ENCODE data around the gene HIBADH.
"Not testable (repeated sequence)": the region's sequence is repeated elsewhere in the genome, so short reads cannot be mapped to it uniquely, and the experiment has no call there.

HIBADH gene

DNA sequence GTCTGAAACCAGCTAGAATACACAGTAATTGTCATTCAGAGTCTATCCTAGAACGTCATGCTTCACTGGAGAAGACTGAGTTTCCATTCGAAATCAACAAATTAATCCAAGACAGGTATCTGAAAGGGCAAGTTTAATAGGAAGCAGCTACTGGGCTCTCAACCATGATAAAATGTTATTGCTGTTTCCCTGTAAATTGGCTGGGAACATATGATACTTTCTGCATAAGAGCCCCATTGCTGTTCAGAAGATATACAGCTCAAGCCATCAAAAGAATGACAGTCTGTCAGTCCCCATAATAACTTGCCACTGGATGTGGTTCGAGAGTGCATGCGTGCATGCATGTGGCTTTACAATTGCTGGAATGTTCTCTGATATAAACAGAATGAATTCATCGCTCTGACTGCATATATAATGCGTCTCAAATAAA, 129.0 kb downstream of the HIBADH start:
- no peak for DNase-seq

DNA sequence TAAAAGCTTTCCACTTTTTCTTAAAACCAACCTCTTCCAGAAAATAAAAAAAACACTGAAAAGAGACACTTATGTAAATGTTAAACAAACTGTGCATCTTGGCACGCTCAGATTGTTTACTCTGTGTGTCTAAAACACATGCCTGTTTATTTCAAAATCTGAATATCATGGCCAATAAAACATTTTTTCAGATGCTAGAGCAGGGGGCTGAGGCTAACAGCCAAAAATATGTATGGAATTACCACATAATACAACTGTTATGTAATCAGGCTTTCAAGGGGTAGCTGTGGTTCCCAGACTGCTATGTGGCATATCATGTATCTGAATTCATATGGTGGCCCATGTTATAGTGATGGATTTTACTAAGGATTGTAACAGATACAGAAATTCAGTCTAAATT, 130.4 kb downstream of the HIBADH start:
- no peak for DNase-seq

DNA sequence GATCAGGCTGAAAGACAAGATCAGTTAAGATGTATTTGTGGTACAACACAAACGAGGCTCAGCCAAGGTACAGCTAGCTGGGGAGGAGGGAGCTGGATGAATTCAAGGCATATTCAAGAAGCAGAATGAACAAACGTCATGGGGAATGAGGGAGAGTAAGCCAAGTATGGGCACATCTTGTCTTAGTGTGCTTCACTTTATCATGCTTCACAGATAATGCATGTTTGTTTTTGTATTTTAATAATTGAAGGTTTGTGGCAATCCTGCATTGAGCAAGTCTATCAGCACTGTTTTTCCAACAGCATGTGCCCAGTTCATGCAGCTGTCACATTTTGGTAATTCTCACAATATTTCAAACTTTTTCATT, 135.4 kb downstream of the HIBADH start:
- no peak for DNase-seq

DNA sequence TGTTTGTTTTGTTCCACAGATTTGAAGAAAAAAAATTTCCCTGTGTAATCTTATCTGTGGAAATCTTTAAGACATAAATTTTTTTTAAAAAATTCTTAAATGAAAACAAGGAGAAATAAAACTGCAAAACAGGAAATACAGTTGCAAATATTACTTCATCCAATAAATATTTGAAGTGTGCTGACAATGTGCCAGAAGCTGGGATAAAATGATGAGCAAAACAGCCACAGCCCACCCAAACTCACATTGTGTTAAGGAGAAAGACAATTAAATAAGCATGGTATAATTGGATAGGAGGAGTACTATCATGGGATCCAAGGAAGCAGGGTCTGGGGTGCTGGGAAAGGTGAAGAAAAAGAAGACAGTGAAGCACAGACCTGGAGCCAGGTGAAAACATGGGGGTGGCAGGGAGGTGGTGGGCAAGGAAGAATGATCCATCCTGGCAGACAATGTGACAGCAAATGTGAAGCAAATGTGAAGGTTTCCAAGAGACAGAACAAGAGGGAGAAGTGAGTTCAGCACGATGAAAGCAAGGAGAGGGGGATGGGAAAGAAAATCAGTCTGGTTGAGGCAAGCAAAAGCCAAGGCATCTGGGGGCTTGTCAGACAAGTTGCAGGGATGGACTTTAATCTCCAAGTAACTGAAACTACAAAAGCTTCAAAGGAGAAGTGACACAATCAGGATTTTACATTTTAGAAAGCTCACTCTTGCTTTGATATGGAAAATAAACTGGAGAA, 135.9 kb downstream of the HIBADH start:
- no peak for DNase-seq

DNA sequence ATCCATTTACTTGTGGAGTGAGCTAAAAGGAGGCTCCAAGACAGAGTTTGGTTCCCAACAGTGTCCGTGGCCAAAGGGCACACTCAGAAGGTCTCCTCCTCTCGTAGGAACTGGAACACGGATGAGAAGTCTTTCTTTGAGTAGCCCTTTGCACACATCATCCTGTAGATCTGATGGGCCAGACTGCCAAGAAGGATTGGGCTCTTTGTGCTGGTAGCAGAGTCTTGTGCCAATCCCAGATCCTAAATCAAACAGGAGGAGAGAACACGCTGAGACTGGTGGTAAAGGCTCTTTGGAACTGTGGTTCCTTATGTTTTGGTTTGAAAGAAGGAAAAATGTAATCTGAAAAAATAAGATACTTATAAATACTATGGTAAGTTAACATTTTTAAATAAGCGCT, 136.6 kb downstream of the HIBADH start:
- DNase-seq, result no peak

DNA sequence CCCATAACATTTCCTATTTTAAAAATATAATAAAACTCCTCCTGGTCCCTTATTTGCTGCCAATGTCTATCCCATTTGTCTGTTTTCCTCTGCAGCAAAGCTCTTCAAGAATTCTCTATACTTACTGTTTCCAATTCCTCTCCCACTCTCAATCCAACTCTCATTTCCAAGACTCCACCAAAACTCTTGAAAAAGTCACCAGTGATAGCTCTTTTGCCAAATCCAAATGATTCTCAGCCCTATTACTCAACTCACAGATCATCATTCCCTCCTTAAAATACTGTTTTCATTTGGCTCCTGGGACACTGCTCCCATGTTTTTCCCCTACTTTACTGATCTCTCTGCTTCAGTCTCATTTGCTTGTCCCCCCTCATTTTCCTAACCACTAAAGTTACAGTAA, 139.4 kb downstream of the HIBADH start:
- no peak for DNase-seq

DNA sequence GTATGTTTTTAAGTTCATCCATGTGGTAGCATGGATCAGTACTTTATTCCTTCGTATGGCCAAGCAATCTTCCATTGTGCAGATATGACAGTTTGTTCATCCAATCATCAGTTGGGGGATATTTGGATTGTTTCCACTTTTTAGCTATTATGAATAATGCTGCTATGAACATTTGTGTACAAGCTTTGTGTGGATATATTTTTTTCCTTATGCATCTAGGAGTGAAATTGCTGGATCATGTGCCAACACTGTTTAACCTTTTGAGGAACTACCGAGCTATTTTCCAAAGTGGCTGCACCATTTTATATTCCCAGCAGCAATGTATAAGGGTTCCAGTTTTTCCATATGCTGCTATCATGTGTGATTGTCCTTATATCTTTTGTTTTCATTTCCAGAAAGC, 140.1 kb downstream of the HIBADH start:
- no peak for DNase-seq

DNA sequence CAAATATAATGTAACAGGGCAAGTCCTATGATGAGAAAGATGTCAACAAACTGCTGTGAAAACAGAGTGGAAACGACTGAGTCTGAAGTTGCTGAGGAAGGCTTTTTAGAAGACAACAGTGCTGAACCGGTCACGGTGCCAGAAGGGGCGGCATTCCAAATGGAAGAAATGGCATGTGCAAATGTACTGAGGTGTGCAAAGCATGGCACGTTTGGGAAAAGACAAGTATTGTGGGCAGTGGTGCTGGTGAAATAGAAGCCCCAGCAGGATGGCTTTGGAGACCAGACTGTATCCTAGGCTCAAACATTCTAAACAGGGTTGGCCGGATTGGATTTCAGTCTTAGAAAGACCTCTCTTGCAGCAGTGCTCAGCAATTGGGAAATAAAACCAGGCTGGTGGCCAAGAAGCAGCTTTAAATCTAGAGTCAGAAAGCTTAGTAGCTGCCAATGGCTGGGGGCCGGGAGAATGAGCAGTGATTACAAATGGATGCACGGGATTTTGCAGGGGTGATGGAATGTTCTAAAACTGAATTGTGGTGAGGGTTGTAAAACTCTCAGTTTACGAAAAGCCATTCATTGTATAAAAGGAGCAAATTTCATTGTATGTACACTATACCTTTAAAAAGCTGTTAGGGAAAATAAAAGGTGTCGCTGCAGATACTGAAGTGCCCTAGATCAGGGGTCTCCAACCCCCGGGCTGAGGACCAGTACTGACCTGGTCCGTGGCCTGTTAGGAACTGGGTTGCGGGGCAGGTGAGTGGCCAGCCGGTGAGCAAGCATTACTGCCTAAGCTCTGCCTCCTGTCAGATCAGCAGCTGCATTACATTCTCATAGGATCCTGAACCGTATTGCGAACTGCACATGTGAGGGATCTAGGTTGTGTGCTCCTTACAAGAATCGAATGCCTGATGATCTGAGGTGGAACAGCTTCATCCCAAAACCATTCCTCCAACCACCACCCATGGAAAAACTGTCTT, 141.6 kb downstream of the HIBADH start:
- no peak for DNase-seq

DNA sequence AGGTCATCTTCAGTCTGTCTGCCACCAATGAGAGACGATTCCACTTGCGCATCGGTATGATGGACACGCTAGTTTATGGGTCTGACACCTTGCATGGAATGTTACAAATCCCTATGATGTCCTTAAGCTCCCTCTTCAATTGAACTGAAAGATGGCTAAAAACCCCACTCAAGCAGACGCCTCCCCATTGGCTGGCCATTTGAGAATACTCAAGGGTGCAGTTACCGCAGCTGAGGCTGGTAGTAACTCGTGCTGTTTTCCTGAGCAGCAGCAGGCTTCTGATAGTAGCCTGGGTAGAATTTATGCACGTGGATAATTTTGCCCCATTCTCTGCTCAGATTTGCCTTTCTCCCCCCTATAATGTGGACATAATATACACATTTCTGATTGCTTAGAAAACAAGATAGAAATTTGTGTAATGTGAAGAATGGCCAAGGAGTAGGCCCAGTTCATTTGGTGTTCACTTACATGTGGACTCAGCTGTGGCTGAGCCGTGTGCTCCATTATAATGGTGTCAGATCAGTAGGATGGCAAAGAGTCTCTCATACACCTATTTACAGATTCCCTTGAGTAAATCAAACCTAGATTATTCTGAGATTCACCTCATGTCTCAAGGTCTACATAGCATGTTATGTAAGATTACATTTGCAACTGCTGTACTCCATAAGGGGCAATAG, 142.8 kb downstream of the HIBADH start:
- DNase-seq, result no peak

DNA sequence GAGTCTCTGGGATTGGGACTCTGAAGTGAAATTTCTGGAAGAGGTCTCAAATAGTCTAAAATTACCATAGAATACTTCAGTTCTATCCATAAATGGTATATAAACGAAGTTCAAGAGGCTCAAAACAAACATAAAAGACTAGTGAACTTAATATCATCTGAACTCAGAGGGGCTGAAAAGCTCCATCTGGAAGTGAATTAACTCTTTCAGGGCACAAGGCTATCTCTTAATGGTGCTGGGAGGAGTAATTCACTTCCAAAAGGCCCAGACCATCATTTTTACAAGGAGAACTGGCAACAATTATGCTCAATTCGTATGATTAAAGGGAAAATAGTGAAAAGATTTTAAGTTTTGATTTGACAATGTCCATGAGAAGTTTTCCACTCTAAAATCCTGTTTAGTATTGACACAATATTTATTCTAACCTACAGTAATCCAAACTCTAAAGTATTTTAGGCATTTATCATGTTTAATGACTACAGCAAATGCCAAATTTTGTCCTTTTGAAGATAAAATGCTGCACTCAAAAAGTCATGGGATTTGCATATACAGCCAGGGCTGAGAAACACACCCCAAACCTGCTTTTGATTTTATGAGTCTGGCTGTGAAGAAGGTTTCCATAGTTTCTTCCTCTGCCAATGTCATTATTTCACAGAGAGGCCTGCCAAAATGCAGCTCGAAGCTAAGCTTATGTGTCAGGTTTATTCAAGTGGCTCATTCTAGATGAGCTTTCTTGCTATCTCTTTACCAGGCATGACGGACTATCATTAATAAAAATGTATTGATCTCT, 143.9 kb downstream of the HIBADH start:
- no peak for DNase-seq

DNA sequence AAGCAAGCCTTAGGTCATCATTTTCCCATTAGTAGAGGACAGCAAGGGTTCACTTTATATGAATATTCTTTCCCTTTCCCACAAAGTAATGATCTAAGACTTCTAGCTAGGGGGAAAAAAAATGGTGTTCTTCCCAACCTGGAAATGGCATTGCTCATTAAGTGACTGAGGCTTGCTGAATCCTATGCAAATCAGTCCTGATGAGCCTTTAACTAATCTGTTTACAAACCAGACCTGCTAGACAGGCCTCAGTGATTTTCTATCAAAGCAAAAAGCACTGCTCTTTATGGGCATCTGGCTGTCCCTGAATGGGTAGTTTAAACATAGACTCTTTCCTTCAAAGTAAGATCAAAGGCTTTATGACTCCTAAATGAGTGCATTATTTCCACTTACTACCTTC, 146.3 kb downstream of the HIBADH start:
- DNase-seq, result no peak

DNA sequence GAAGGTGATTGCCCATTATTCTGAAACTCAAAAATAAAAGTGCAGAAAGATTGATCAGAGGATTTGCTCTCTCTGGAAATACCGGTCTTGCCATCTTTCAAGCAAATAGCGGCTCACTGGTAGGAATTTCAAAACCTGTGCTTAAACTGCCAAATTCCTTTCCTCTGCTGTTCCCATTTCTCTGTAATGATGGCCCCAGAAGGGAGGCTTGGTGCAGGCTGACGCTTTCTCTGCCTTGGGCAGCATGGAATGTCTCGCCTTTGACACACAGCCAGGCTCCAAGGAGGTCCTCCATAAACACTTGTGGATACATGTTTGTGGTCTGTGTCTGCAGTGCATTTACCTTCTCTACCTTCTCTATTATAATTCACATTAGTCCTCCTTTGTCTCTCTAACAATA, 146.8 kb downstream of the HIBADH start:
- no peak for DNase-seq

DNA sequence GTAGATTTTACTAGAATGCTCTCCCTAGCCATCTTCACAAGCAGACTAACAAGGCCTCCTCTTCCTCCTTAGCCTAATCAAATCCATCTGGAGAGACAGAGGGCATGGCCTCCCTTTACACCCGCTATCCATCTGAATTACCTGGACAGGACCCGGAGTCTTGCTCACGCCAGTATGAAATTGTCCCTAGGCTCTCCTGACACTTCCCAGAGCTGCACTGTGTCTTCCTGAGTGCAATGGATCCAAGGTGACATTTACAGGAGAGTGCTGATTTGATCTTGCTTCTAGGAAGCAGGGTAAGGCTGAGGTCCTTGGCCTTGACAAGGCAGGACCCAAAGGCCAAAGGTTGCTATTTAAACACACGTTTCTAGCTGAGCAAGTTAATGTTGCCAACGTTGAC, 147.8 kb downstream of the HIBADH start:
- no peak for DNase-seq

DNA sequence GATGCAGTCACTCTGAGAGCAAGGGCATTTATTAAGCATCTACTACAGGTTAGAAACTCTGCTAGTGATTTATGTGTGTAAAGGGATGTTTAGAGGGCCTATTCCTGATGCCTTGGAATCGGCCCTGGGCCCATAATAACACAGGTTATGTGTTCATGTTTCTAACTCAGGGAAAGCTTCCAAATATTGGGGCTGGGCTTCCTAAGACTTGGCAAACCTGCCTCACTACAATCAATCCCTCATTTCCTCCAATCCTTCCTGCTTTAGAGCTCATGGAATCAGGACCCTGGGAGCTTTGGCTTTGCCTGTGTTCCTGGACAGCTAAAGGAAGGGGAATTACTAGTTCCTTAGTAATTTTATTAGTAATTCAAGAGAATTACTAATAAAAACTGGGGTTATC, 148.8 kb downstream of the HIBADH start:
- no peak for DNase-seq

DNA sequence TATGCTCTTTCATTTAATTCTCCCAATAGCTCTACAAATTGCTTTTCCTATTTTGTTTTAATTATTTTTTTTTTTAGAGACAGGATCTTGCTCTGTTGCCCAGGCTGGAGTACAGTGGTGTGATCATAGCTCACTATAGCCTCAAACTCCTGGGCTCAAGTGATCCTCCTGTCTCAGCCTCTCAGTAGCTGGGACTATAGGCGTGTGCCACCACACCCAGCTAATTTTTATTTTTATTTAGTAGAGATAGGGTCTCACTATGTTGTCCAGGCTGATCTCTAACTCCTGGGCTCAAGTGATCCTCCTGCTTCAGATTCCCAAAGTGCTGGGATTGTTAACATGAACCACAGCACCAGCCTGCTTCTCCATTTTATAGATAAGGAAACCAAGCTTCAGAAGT, 151.3 kb downstream of the HIBADH start:
- DNase-seq, result not testable (repeated sequence)

DNA sequence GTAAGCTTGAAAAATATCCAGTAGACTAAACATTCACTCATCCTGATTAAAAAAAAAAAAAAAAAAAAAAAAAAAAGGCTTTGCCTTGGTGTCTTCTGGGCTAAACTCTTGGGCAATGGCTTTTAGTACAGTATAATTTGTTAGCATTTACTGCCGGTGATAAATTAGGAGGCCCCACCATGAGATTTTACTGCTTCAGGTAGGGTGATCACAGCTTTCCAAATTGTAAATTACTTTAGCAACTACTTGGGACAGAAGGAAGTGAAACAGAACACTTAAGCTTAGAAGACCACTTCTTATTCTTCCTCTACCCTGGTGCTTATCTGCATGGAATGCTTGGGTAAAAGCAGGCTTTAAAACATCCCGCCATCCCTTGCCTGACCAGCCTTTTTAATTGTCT, 152.1 kb downstream of the HIBADH start:
- no peak for DNase-seq

DNA sequence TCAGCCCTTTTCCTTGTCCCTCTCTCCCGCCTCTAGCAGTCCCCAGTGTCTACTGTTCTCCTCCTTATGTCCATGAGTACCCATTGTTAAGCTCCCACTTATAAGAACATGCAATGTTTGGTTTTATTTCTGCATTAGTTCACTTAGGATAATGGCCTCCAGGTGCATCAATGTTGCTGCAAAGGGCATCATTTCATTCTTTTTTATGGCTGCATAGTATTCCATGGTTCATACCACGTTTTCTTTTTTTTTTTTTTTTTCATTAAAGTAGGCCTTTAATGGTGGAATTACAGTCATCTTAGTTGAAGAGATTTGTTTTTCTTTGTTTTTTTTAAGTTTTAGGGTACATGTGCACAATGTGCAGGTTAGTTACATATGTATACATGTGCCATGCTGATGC, 160.8 kb downstream of the HIBADH start:
- DNase-seq, result not testable (repeated sequence)

DNA sequence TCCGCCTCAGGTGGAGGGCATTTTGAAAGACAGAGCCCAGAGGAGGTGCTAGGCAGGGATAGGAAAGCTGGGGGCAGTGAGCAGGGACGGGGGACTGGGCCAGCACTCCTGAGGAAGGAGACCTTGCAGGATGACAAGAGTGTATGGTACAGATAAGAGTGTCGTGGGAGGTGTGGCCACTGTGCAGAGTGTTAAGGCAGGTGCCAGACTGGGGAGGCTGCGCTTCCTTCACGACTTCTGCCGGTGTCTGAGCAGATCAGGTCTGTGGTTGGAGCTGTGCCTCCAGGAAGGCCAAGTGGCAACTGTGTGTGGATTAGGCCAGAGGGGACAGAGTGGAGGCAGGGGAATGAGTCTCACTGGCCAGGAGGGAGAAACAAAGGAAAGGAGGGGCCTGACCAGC, 161.7 kb downstream of the HIBADH start:
- DNase-seq, result no peak

DNA sequence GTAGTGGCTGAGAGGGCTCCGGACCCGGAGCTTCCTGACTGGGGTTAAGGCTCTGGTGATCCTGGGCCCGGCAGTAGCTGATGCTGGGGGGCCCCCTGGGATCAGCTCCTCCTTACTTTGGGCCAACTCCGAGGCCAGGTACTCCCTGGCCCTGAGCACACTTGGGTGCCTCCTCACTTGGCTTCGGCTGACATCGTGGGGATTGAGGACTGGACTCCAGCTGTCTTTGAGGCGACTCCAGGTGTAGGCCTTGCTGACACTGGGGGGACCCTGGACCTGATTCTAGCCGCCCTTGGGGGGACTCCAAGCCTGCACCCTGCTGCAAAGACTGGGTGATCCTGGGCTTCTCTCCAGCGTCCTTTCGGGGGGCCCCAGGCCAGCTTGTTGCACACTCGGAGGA, 170.5 kb downstream of the HIBADH start:
- no peak for DNase-seq

DNA sequence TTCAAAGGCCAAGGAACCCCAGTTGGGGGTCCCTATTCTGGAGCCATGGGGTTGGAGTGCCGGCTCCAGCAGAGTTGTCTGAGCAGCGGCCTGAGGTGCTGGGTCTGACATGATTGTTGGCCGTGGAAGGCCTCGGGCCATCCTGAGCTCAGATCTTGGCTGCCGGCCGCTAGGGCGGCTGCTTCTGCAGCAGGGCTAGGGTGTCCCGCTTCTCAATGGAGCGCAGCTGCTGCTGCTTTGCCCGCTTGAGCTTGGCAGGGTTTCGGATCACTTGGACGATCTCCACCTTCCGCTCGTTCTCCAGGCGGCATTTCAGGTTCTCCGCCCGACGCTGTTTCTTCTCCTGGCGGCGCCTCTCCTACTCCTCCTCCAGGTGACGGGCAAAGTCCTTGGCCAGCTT, 171.1 kb downstream of the HIBADH start:
- DNase-seq, result no peak

DNA sequence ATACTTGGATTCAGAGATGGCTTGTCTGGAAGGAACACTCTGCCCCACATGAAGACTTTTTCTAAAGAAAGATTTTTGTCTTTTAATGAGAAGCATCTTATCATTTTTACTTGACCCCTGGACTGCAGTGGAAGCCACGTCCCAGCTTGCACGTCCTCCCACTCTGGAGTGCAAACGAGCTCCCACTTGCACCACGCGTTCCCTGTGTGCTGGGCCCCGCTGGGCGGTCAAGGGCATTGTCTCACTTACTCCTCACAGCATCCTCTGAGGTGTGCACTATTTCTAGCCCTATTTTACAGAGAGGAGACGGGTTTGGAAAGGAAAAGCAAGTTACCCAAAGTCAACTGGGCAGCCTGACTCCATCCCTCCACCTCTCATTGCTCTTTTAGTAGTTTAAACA, 175.2 kb downstream of the HIBADH start:
- DNase-seq, result no peak

DNA sequence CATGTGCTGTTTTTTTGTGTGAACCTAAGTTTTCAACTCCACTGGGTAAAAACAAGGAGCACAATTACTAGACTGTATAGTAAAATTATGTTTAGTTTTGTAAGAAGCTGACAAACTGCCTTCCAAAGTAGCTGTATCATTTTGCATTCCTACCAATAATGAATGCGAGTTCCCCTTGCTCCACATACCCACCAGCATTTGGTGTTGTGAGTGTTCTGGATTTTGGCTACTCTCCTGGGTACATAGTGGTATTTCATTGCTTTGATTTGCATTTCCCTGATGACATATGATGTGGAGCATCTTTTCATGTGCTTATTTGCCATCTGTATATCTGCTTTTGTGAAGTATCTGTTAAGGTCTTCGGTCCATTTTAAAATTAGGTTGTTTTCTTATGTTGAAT, 178.2 kb downstream of the HIBADH start:
- DNase-seq, result no peak

DNA sequence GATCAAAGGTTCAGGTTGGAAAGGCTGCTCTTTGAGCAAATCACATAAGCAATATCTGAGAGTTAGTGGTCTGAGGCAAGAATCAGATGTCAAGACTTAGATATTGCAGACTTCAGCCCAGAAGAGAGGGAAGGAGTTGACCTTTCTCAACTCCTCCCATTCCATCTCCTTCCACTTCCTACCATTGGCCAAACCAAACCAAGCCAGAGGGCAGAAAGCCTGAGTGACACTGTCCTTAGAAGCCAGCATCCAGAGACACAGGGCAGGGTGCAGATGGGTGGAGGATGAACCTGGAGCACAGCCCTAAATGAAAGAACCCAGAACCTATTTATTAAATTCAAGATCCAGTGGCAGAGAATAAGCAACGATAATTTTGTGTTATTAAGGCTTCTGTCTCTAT, 180.5 kb downstream of the HIBADH start:
- DNase-seq, result no peak
